HCT116 (cell line): ENCODE data around the gene PTTG1IP. TPM values are rescaled to one million over a fixed set of nuclear protein-coding genes. Genes with fewer than 3 reads are reported as not detected.

ENCODE experiments used
- ATAC-seq: fragments of 200-7000 bp; cut with Tn5 transposase; 2 replicates; pipeline ENCODE4 v1.9.1; 2020; ENCODE audit warnings: mild to moderate bottlenecking, moderate library complexity
- BruUV-seq: library from RNA; stranded (reverse); fragments of 400-500 nt; replicated peaks from 2 replicates; lab custom pipeline; 2021; lab: Mats Ljungman, UMichigan
- CTCF ChIA-PET: fragments of 300-600 bp; sonication (Branson Sonifier 250); formaldehyde crosslinking; loops from one replicate; lab custom pipeline; 2021; ENCODE audit warnings: antibody characterized with exemption; lab: Charles Lee
- POLR2A ChIA-PET: fragments of 300-600, 350-600 bp; sonication (Branson Sonifier 250); formaldehyde crosslinking; loops from one replicate; lab custom pipeline; 2021; ENCODE audit warnings: antibody characterized with exemption; lab: Charles Lee
- RAD21 ChIA-PET, 2 experiments: fragments of 300-600 bp; sonication (Branson Sonifier 250); formaldehyde crosslinking; loops; one replicate each; lab custom pipeline; 2023; ENCODE audit warnings: low total read pairs in 2 of 2; ENCODE audit not compliant: uncharacterized antibody in 2 of 2, unreplicated experiment in 2 of 2, low non-redundant PET in 1 of 2; lab: Charles Lee
- DNase-seq: peaks from one replicate; pipeline ENCODE4 v3.0.0-alpha.2; 2010; ENCODE audit warnings: low read depth, low spot score
- H2AFZ ChIP-seq: fragments of 200-600 bp; shearing (Covaris generic), sonication (generic); 2 replicates; pipeline ENCODE4 v1.6.1; 2017; ENCODE audit warnings: low read depth, mixed run types, mixed read lengths, antibody characterized with exemption, low read length; ENCODE audit not compliant: poor library complexity, severe bottlenecking
- H3K27ac ChIP-seq: 2 replicates; pipeline ENCODE4 v1.5.1; 2012; ENCODE audit warnings: low read depth, low read length
- H3K27me3 ChIP-seq: fragments of 200-600 bp; sonication (generic); 2 replicates; pipeline ENCODE4 v1.6.1; 2016; ENCODE audit warnings: mixed run types, low read length, mixed read lengths; ENCODE audit not compliant: insufficient read depth
- H3K36me3 ChIP-seq, 2 experiments: fragments of 200-500 bp in 1 of 2; fragments of 200-600 bp in 1 of 2; sonication (Bioruptor generic) in 1 of 2; sonication (generic) in 1 of 2; 2 replicates each; pipeline versions ENCODE4 v1.5.1 to v1.6.1; 2014 to 2016; ENCODE audit warnings: low read length in 2 of 2, inconsistent platforms in 1 of 2, mixed read lengths in 1 of 2, mixed run types in 1 of 2; ENCODE audit not compliant: insufficient read depth in 2 of 2, control insufficient read depth in 1 of 2
- H3K4me1 ChIP-seq, 2 experiments: fragments of 200-600 bp in 1 of 2; sonication (generic) in 1 of 2; 2 replicates each; pipeline versions ENCODE4 v1.5.1 to v1.6.1; 2012 to 2017; ENCODE audit warnings: low read length in 2 of 2, inconsistent platforms in 1 of 2, mild to moderate bottlenecking in 1 of 2, mixed read lengths in 1 of 2, mixed run types in 1 of 2, moderate library complexity in 1 of 2; ENCODE audit not compliant: insufficient read depth in 2 of 2, control insufficient read depth in 1 of 2
- H3K4me2 ChIP-seq: fragments of 200-600 bp; sonication (generic); 2 replicates; pipeline ENCODE4 v1.6.1; 2017; ENCODE audit warnings: mixed run types, low read length, mixed read lengths
- H3K4me3 ChIP-seq, 2 experiments: fragments of 200-600 bp in 1 of 2; sonication (generic) in 1 of 2; replicated peaks in 1 of 2; 2 replicates each; pipeline ENCODE4 v1.5.1; 2011 to 2016; ENCODE audit warnings: low read length in 2 of 2, control low read depth in 1 of 2, low read depth in 1 of 2, mild to moderate bottlenecking in 1 of 2, mixed read lengths in 1 of 2, mixed run types in 1 of 2
- H3K79me2 ChIP-seq: fragments of 200-600 bp; sonication (generic); 2 replicates; pipeline ENCODE4 v1.6.1; 2017; ENCODE audit warnings: mild to moderate bottlenecking, mixed run types, low read length, moderate library complexity, mixed read lengths; ENCODE audit not compliant: insufficient read depth
- H3K9ac ChIP-seq: fragments of 200-600 bp; sonication (generic); 2 replicates; pipeline ENCODE4 v1.6.1; 2016; ENCODE audit warnings: low read length, mixed read lengths
- H3K9me2 ChIP-seq: fragments of 200-600 bp; sonication (generic), shearing (Covaris generic); 2 replicates; pipeline ENCODE4 v1.6.1; 2017; ENCODE audit warnings: mixed run types, mild to moderate bottlenecking, moderate library complexity; ENCODE audit not compliant: insufficient read depth
- H3K9me3 ChIP-seq, 2 experiments: fragments of 200-500 bp in 1 of 2; fragments of 200-600 bp in 1 of 2; sonication (Bioruptor generic) in 1 of 2; sonication (generic) in 1 of 2; 2 replicates each; pipeline ENCODE4 v1.6.1; 2014 to 2017; ENCODE audit warnings: low read length in 2 of 2, mixed read lengths in 2 of 2, inconsistent platforms in 1 of 2, low read depth in 1 of 2, mild to moderate bottlenecking in 1 of 2, mixed run types in 1 of 2, moderate library complexity in 1 of 2; ENCODE audit not compliant: control insufficient read depth in 1 of 2, insufficient read depth in 1 of 2
- H4K20me1 ChIP-seq: fragments of 200-600 bp; sonication (generic), shearing (Covaris generic); 2 replicates; pipeline ENCODE4 v1.6.1; 2017; ENCODE audit warnings: mixed run types, mild to moderate bottlenecking, moderate library complexity; ENCODE audit not compliant: insufficient read depth
- CBX3 ChIP-seq: IDR thresholded peaks from 2 replicates; pipeline ENCODE4 v1.6.1; 2012; ENCODE audit warnings: low read depth
- EGR1 ChIP-seq: IDR thresholded peaks from 2 replicates; pipeline ENCODE4 v1.6.1; 2012; ENCODE audit warnings: low read depth
- ELF1 ChIP-seq: IDR thresholded peaks from 2 replicates; pipeline ENCODE4 v1.6.1; 2012; ENCODE audit warnings: low read depth, borderline replicate concordance
- EZH2phosphoT487 ChIP-seq: fragments of 200-600 bp; IDR thresholded peaks from 2 replicates; pipeline ENCODE4 v1.6.1; 2018; ENCODE audit warnings: antibody characterized with exemption, borderline replicate concordance
- FOSL1 ChIP-seq: IDR thresholded peaks from 2 replicates; pipeline ENCODE4 v1.6.1; 2012; ENCODE audit warnings: low read depth
- JUND ChIP-seq: IDR thresholded peaks from 2 replicates; pipeline ENCODE4 v1.6.1; 2012
- POLR2A ChIP-seq: IDR thresholded peaks from 2 replicates; pipeline ENCODE4 v1.7.0; 2011; ENCODE audit warnings: borderline replicate concordance; ENCODE audit not compliant: insufficient read depth, insufficient read length; ENCODE audit errors: extremely low read depth
- POLR2AphosphoS5 ChIP-seq: IDR thresholded peaks from 2 replicates; pipeline ENCODE4 v1.6.1; 2011; ENCODE audit warnings: mild to moderate bottlenecking, low read depth, low read length, moderate library complexity
- RAD21 ChIP-seq: IDR thresholded peaks from 2 replicates; pipeline ENCODE4 v1.6.1; 2012; ENCODE audit warnings: low read depth, mild to moderate bottlenecking
- SIN3A ChIP-seq: IDR thresholded peaks from 2 replicates; pipeline ENCODE4 v1.6.1; 2012; ENCODE audit warnings: low read depth
- SRF ChIP-seq: IDR thresholded peaks from 2 replicates; pipeline ENCODE4 v1.6.1; 2012; ENCODE audit warnings: low read depth
- TCF7L2 ChIP-seq: IDR thresholded peaks from 2 replicates; pipeline ENCODE4 v1.7.0; 2011; ENCODE audit warnings: borderline replicate concordance, inconsistent platforms; ENCODE audit not compliant: insufficient read depth, insufficient read length; ENCODE audit errors: extremely low read depth
- YY1 ChIP-seq: IDR thresholded peaks from 2 replicates; pipeline ENCODE4 v1.6.1; 2011; ENCODE audit warnings: low read length, low read depth, moderate library complexity, mild to moderate bottlenecking; ENCODE audit not compliant: insufficient replicate concordance; ENCODE audit errors: extremely low read depth
- ZFX ChIP-seq: fragments of 450-650 bp; IDR thresholded peaks from 2 replicates; pipeline ENCODE4 v1.6.1; 2017
- intact Hi-C: fragments of 100-400 bp; cut with micrococcal nuclease; formaldehyde crosslinking; loops from 2 replicates; pipeline ENCODE4 v1.10.0; 2022
- total RNA-seq: library from RNA; stranded (reverse); gene quantifications from one replicate; pipeline ENCODE4 v1.2.1, GENCODE V29; 2021; ENCODE audit not compliant: unreplicated experiment
- TF ChIP-seq, protein P1 (sequence below): IDR thresholded peaks from 2 replicates; pipeline ENCODE4 v1.6.1; 2011; ENCODE audit warnings: mild to moderate bottlenecking, low read length, moderate library complexity; ENCODE audit not compliant: insufficient replicate concordance; ENCODE audit errors: extremely low read depth
- TF ChIP-seq, protein P2 (sequence below): IDR thresholded peaks from 2 replicates; pipeline ENCODE4 v1.6.1; 2012
- TF ChIP-seq, protein P3 (sequence below), 3 experiments: fragments of 200-600 bp in 1 of 3; sonication (generic) in 1 of 3; IDR thresholded peaks in 2 of 3; conservative IDR thresholded peaks in 1 of 3; 2 replicates each; pipeline ENCODE4 v1.5.1; 2012 to 2017; ENCODE audit warnings: low read depth in 2 of 3, low read length in 2 of 3, antibody characterized with exemption in 1 of 3, borderline replicate concordance in 1 of 3, control low read depth in 1 of 3, mild to moderate bottlenecking in 1 of 3, mixed read lengths in 1 of 3, mixed run types in 1 of 3, moderate library complexity in 1 of 3; ENCODE audit not compliant: insufficient read depth in 1 of 3
- TF ChIP-seq, protein P4 (sequence below): IDR thresholded peaks from 2 replicates; pipeline ENCODE4 v1.6.1; 2012

PTTG1IP gene
- total RNA-seq, 1 experiment from 2014 or later: 83.4 TPM

DNA sequence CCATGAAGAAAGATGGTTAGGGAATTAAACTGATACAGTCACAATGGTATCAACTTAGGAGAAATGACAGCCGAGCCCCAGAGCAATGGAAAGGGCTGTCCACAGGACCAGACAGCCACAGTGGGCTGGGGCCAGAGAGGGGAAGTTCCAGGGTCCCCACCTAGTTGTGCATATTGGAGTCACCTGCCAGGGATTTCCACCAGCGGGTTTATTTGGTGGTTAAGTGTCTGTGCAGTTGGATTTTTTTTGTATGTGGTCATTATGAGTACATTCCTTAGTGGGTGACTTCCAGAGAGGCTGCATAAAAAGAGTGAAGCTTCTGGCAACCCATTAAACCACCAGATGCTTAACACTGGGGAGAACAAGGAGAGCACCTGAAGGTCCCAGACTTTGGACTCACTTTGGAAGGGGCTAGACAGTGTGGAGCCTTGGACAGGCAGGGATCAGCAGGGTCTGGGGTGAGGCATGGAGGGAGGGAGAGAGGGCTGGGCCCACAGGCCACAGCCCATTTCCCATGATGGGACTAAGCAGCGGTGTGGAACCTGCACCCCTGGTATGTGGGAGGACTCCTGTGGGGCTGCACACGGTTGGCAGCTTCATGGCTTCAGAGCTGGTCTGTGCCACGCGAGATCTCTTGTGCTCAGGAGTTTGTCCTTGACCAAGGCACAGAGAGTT lies 7.8 kb upstream of the PTTG1IP start:
- Histone ChIP-seq H3K79me2 (no peaks in the 10 kb centered on the region), H2AFZ (no peak overlapping the region), H3K4me2 (no peak overlapping the region), H3K9me2 (no peaks in the 10 kb centered on the region), H3K9ac (no peak overlapping the region), H3K27ac (no peak overlapping the region), H3K4me3 (no peak overlapping the region), H3K9me3 (no peaks in the 10 kb centered on the region), H3K36me3 (no peaks in the 10 kb centered on the region), H3K4me1 (peaks cover 0 to 3% of the 10 kb centered on the region in 2 experiments; a peak in 1 of 4 replicates), H4K20me1 (no peaks in the 10 kb centered on the region), H3K27me3 (peaks cover 4% of the 10 kb centered on the region; the same call in 1 of the 2 replicates)
- DNase-seq: no peak
- BruUV-seq: no TSS peak
- ATAC-seq: no peak
- ChIA-PET RAD21 (no interaction called here), POLR2A (no interaction called here), CTCF (no interaction called here)
- TF ChIP-seq YY1: no peak
- TF ChIP-seq EGR1: no peak
- no peak for TF ChIP-seq ZFX
- no peak for TF ChIP-seq SRF
- TF ChIP-seq FOSL1: no peak
- no peak for TF ChIP-seq TCF7L2
- TF ChIP-seq, protein P1, sequence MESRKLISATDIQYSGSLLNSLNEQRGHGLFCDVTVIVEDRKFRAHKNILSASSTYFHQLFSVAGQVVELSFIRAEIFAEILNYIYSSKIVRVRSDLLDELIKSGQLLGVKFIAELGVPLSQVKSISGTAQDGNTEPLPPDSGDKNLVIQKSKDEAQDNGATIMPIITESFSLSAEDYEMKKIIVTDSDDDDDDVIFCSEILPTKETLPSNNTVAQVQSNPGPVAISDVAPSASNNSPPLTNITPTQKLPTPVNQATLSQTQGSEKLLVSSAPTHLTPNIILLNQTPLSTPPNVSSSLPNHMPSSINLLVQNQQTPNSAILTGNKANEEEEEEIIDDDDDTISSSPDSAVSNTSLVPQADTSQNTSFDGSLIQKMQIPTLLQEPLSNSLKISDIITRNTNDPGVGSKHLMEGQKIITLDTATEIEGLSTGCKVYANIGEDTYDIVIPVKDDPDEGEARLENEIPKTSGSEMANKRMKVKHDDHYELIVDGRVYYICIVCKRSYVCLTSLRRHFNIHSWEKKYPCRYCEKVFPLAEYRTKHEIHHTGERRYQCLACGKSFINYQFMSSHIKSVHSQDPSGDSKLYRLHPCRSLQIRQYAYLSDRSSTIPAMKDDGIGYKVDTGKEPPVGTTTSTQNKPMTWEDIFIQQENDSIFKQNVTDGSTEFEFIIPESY: no peak
- TF ChIP-seq JUND: no peak
- TF ChIP-seq ELF1: no peak
- no peak for TF ChIP-seq POLR2A
- no peak for TF ChIP-seq CBX3
- TF ChIP-seq, protein P2, sequence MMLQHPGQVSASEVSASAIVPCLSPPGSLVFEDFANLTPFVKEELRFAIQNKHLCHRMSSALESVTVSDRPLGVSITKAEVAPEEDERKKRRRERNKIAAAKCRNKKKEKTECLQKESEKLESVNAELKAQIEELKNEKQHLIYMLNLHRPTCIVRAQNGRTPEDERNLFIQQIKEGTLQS: no peak
- TF ChIP-seq, protein P3, sequence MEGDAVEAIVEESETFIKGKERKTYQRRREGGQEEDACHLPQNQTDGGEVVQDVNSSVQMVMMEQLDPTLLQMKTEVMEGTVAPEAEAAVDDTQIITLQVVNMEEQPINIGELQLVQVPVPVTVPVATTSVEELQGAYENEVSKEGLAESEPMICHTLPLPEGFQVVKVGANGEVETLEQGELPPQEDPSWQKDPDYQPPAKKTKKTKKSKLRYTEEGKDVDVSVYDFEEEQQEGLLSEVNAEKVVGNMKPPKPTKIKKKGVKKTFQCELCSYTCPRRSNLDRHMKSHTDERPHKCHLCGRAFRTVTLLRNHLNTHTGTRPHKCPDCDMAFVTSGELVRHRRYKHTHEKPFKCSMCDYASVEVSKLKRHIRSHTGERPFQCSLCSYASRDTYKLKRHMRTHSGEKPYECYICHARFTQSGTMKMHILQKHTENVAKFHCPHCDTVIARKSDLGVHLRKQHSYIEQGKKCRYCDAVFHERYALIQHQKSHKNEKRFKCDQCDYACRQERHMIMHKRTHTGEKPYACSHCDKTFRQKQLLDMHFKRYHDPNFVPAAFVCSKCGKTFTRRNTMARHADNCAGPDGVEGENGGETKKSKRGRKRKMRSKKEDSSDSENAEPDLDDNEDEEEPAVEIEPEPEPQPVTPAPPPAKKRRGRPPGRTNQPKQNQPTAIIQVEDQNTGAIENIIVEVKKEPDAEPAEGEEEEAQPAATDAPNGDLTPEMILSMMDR (IDR thresholded peaks at IDR 0.05 in 2 of 3, conservative IDR thresholded peaks at IDR 0.05 in 1 of 3; ENCODE audit: borderline replicate concordance in 1 of 3, insufficient read depth in 1 of 3, low read depth in 2 of 3, low read length in 2 of 3): no peak
- no peak for TF ChIP-seq EZH2phosphoT487
- TF ChIP-seq, protein P4, sequence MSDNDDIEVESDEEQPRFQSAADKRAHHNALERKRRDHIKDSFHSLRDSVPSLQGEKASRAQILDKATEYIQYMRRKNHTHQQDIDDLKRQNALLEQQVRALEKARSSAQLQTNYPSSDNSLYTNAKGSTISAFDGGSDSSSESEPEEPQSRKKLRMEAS: no peak
- no peak for TF ChIP-seq POLR2AphosphoS5
- no peak for TF ChIP-seq RAD21
- TF ChIP-seq SIN3A: no peak
- intact Hi-C loops: no loop called here
